A549 (cell line): ENCODE measurements around the gene WDHD1. TPM values are rescaled to one million over a fixed set of nuclear protein-coding genes. Genes with fewer than 3 reads are reported as not detected.

Experiments used
- ATAC-seq, 2 experiments: fragments of 200-7000 bp in 1 of 2; fragments of >200 bp in 1 of 2; cut with Nextera tagmentation in 1 of 2; cut with Tn5 transposase in 1 of 2; 3 replicates each; pipeline versions ENCODE4 v1.8.0 to v1.9.1; 2018 to 2020; ENCODE audit warnings: mild to moderate bottlenecking in 1 of 2, moderate library complexity in 1 of 2
- CTCF ChIA-PET: fragments of 300-600 bp; sonication (Branson Sonifier 250); formaldehyde crosslinking; extraction: SDS; loops from one replicate; lab custom pipeline; 2021; ENCODE audit warnings: antibody characterized with exemption, inconsistent platforms; lab: Yijun Ruan, JAX
- POLR2A ChIA-PET: fragments of 350-600 bp; formaldehyde crosslinking; extraction: SDS; loops from one replicate; lab custom pipeline; 2021; ENCODE audit warnings: antibody characterized with exemption, inconsistent platforms; lab: Yijun Ruan, JAX
- DNase-seq, 2 experiments: peaks; one replicate each; pipeline versions ENCODE4 v3.0.0 to v3.0.0-alpha.2; 2011 to 2016; ENCODE audit warnings: low read depth in 1 of 2, low spot score in 1 of 2
- FAIRE-seq: peaks from 2 replicates; lab custom pipeline; 2011; peaks lifted over from hg19 to GRCh38; lab: Jason Lieb, UNC
- H3K27ac ChIP-seq, 2 experiments: fragments of >200 bp; sonication (Bioruptor Twin); formaldehyde crosslinking; 3 replicates each; pipeline ENCODE4 v1.5.1; 2016 to 2017
- H3K4me1 ChIP-seq: fragments of >200 bp; sonication (Bioruptor Twin); formaldehyde crosslinking; 3 replicates; pipeline ENCODE4 v1.6.1; 2016
- H3K4me2 ChIP-seq: fragments of >200 bp; sonication (Bioruptor Twin); formaldehyde crosslinking; 3 replicates; pipeline ENCODE4 v1.6.1; 2016
- H3K4me3 ChIP-seq: fragments of >200 bp; sonication (Bioruptor Twin); formaldehyde crosslinking; 3 replicates; pipeline ENCODE4 v1.5.1; 2016
- H3K9me3 ChIP-seq: fragments of >200 bp; sonication (Bioruptor Twin); formaldehyde crosslinking; 3 replicates; pipeline ENCODE4 v1.6.1; 2016
- CBX2 ChIP-seq: fragments of 200-600 bp; sonication (generic); IDR thresholded peaks from 2 replicates; pipeline ENCODE4 v1.6.1; 2016; ENCODE audit warnings: low read depth, mild to moderate bottlenecking, borderline replicate concordance
- CEBPB ChIP-seq, 2 experiments: fragments of >200 bp in 1 of 2; sonication (Bioruptor Twin) in 1 of 2; formaldehyde crosslinking in 1 of 2; IDR thresholded peaks; 2 replicates each; pipeline ENCODE4 v1.6.1; 2012 to 2016
- CHD2 ChIP-seq: fragments of 150-350 bp; IDR thresholded peaks from 2 replicates; pipeline ENCODE4 v1.6.1; 2014; ENCODE audit warnings: low read length; ENCODE audit not compliant: partially characterized antibody
- CTCF ChIP-seq: fragments of >200 bp; sonication (Bioruptor Twin); formaldehyde crosslinking; IDR thresholded peaks from 3 replicates; pipeline ENCODE4 v1.5.1; 2016
- EP300 ChIP-seq, 2 experiments: fragments of >200 bp; sonication (Bioruptor Twin); formaldehyde crosslinking; IDR thresholded peaks; 2 replicates in 1 of 2; 3 replicates in 1 of 2; pipeline ENCODE4 v1.6.1; 2016 to 2017
- FOXS1 ChIP-seq: fragments of 250-450 bp; sonication (Bioruptor Pico); IDR thresholded peaks from 2 replicates; pipeline ENCODE4 v1.5.0; 2020; ENCODE audit warnings: mild to moderate bottlenecking, moderate library complexity
- KDM1A ChIP-seq: fragments of 200-600 bp; sonication (generic); IDR thresholded peaks from 2 replicates; pipeline ENCODE4 v1.6.1; 2016; ENCODE audit warnings: low read depth, mild to moderate bottlenecking
- KDM5A ChIP-seq: fragments of 200-600 bp; sonication (generic); IDR thresholded peaks from 2 replicates; pipeline ENCODE4 v1.6.1; 2016; ENCODE audit warnings: antibody characterized with exemption, mild to moderate bottlenecking
- MAFK ChIP-seq: fragments of 450-650 bp; IDR thresholded peaks from 2 replicates; pipeline ENCODE4 v1.6.1; 2014; ENCODE audit not compliant: partially characterized antibody
- MAZ ChIP-seq: fragments of 150-350 bp; IDR thresholded peaks from 2 replicates; pipeline ENCODE4 v1.6.1; 2014; ENCODE audit warnings: antibody characterized with exemption, low read depth, low read length, borderline replicate concordance
- NFE2L2 ChIP-seq: fragments of 150-350 bp; conservative IDR thresholded peaks from 2 replicates; pipeline ENCODE4 v1.6.1; 2014; ENCODE audit warnings: low read length
- PHF8 ChIP-seq: fragments of 200-600 bp; sonication (generic); IDR thresholded peaks from 2 replicates; pipeline ENCODE4 v1.6.1; 2016; ENCODE audit warnings: low read depth, mild to moderate bottlenecking, antibody characterized with exemption, moderate library complexity, borderline replicate concordance
- RCOR1 ChIP-seq: fragments of 150-350 bp; IDR thresholded peaks from 2 replicates; pipeline ENCODE4 v1.6.1; 2014; ENCODE audit warnings: antibody characterized with exemption, low read length, low read depth
- REST ChIP-seq: fragments of 200-600 bp; sonication (generic); IDR thresholded peaks from 2 replicates; pipeline ENCODE4 v1.6.1; 2016; ENCODE audit warnings: antibody characterized with exemption, mild to moderate bottlenecking, moderate library complexity
- RFX5 ChIP-seq: fragments of 450-650 bp; IDR thresholded peaks from 2 replicates; pipeline ENCODE4 v1.7.1; 2014; ENCODE audit warnings: antibody characterized with exemption, mild to moderate bottlenecking, moderate library complexity
- RNF2 ChIP-seq: fragments of 200-600 bp; sonication (generic); IDR thresholded peaks from 2 replicates; pipeline ENCODE4 v1.6.1; 2016; ENCODE audit warnings: low read depth, mild to moderate bottlenecking, antibody characterized with exemption, moderate library complexity, borderline replicate concordance
- SREBF2 ChIP-seq: fragments of 450-650 bp; IDR thresholded peaks from 2 replicates; pipeline ENCODE4 v1.6.1; 2014; ENCODE audit warnings: mild to moderate bottlenecking, moderate library complexity
- TP53 ChIP-seq: fragments of 250-450 bp; sonication (Bioruptor Pico); IDR thresholded peaks from 2 replicates; pipeline ENCODE4 v1.5.0; 2021; ENCODE audit warnings: mild to moderate bottlenecking, moderate library complexity
- USF2 ChIP-seq: fragments of 450-650 bp; IDR thresholded peaks from 2 replicates; pipeline ENCODE4 v1.6.1; 2014; ENCODE audit warnings: antibody characterized with exemption
- ZFP36 ChIP-seq: fragments of 450-650 bp; IDR thresholded peaks from 2 replicates; pipeline ENCODE4 v1.6.1; 2014; ENCODE audit warnings: borderline replicate concordance; ENCODE audit not compliant: partially characterized antibody
- ZSCAN20 ChIP-seq: fragments of 250-450 bp; sonication (Bioruptor Pico); IDR thresholded peaks from 2 replicates; pipeline ENCODE4 v1.8.0; 2022; ENCODE audit warnings: mild to moderate bottlenecking, moderate library complexity
- WGBS: methylation state at CpG from one replicate; pipeline ENCODE4 v1.1.6; 2017; ENCODE audit errors: missing lambda C conversion rate; 5-methylcytosine and 5-hydroxymethylcytosine counted together
- polyA plus RNA-seq, 4 experiments: library from polyadenylated mRNA; depleted of rRNA in 3 of 4; stranded (reverse); fragments of >200 nt; fragmentation: RNase III in 1 of 4; extraction: RNeasy Plus Mini Kit Qiagen cat#74134 plus additional on column Dnase treatment in 1 of 4; gene quantifications; 2 replicates in 3 of 4; 3 replicates in 1 of 4; pipeline ENCODE4 v1.2.3, GENCODE V29; 2011 to 2017
- TF ChIP-seq, protein P1 (sequence below): IDR thresholded peaks from 2 replicates; pipeline ENCODE4 v1.6.1; 2012

WDHD1 gene
- polyA plus RNA-seq, 2 of the 4 experiments (the other 2 are of a cell fraction): 16.3 to 35.6 TPM

DNA sequence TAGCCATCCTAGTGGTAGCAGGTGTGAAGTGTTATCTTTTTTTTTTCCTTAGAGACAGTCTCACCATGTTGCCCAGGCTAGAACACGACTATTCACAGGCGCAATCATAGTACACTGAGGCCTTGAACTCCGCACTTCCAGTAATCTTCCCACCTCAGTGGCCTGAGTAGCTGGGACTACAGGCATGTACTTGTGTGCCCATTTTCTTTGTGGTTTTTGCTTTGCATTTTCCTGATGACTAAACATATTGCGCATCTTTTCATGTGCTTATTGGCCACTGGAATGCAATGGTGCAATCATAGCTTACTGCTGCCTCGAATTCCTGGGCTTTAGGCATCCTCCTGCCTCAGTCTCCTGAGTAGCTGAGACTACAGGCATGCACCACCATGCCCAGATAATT, 90.9 kb downstream of the WDHD1 start:
- Histone ChIP-seq H3K9me3 (no peaks in the 10 kb centered on the region), H3K27ac (no peak overlapping the region), H3K4me1 (no peaks in the 10 kb centered on the region), H3K4me2 (no peak overlapping the region), H3K4me3 (no peak overlapping the region)
- ChIA-PET CTCF (interaction anchor here (1.1 to 1.3 kb wide), 2 partner anchors 21 to 33 kb away, joined by 3 read pairs; no protein-coding TSS in a partner anchor), POLR2A (no interaction called here)
- no peak for TF ChIP-seq RNF2
- no peak for TF ChIP-seq NFE2L2
- TF ChIP-seq CEBPB (IDR thresholded peaks at IDR 0.05): no peak
- TF ChIP-seq CBX2: no peak
- TF ChIP-seq PHF8: no peak
- no peak for TF ChIP-seq EP300 (IDR thresholded peaks at IDR 0.05)
- no peak for TF ChIP-seq KDM5A
- no peak for TF ChIP-seq SREBF2
- no peak for TF ChIP-seq TP53 (CRISPR knock-in tag)
- no peak for TF ChIP-seq KDM1A
- TF ChIP-seq, protein P1, sequence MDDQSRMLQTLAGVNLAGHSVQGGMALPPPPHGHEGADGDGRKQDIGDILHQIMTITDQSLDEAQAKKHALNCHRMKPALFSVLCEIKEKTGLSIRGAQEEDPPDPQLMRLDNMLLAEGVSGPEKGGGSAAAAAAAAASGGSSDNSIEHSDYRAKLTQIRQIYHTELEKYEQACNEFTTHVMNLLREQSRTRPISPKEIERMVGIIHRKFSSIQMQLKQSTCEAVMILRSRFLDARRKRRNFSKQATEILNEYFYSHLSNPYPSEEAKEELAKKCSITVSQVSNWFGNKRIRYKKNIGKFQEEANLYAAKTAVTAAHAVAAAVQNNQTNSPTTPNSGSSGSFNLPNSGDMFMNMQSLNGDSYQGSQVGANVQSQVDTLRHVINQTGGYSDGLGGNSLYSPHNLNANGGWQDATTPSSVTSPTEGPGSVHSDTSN: no peak
- TF ChIP-seq ZFP36: no peak
- no peak for TF ChIP-seq USF2
- TF ChIP-seq MAZ: no peak
- no peak for TF ChIP-seq RFX5
- TF ChIP-seq FOXS1 (CRISPR knock-in tag): no peak
- no peak for TF ChIP-seq REST
- no peak for TF ChIP-seq MAFK
- WGBS: 93% methylated on average over 5 of the region's 5 CpGs
- peak in 1 of 2 experiments; percentile 43; a peak in 3 of 6 replicates for ATAC-seq
- no peak for DNase-seq
- FAIRE-seq: no peak

DNA sequence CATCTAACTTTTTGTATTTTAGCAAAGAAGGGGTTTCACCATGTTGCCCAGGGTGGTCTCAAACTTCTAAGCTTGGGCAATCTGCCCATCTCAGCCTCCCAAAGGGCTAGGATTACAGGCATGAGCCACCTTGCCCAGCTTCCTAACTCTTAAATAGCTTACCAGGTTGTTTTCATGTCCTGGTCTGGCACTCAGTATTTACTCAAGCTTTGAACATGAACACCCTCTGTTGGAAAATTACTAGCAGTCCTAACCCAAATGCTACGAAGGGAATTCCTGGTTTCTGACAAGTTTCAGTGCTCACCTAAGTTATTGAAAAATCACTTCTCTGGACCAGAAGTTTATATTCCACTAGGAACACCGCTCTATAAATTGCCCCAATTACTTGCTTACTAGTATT, 91.8 kb downstream of the WDHD1 start:
- no peak for FAIRE-seq
- H3K27ac ChIP-seq: no peak overlapping the region
- ChIA-PET POLR2A (no interaction called here), CTCF (interaction anchor here (1.3 kb wide), 1 partner anchor 21 kb away, joined by 3 read pairs; no protein-coding TSS in a partner anchor)
- no peak for ATAC-seq
- 49% methylated on average over 2 of the region's 2 CpGs for WGBS
- H3K4me3 ChIP-seq: no peak overlapping the region
- no peaks in the 10 kb centered on the region for H3K4me1 ChIP-seq
- no peak overlapping the region for H3K4me2 ChIP-seq
- no peaks in the 10 kb centered on the region for H3K9me3 ChIP-seq
- no peak for TF ChIP-seq ZSCAN20
- no peak for TF ChIP-seq CHD2
- TF ChIP-seq TP53 (CRISPR knock-in tag): no peak
- TF ChIP-seq CEBPB (IDR thresholded peaks at IDR 0.05): no peak
- no peak for TF ChIP-seq MAFK
- no peak for TF ChIP-seq CTCF
- no peak for TF ChIP-seq RFX5
- no peak for TF ChIP-seq RCOR1
- TF ChIP-seq KDM1A: no peak
- DNase-seq: no peak
